ENCODE measurements around the gene SPATA1.

SPATA1 gene

DNA sequence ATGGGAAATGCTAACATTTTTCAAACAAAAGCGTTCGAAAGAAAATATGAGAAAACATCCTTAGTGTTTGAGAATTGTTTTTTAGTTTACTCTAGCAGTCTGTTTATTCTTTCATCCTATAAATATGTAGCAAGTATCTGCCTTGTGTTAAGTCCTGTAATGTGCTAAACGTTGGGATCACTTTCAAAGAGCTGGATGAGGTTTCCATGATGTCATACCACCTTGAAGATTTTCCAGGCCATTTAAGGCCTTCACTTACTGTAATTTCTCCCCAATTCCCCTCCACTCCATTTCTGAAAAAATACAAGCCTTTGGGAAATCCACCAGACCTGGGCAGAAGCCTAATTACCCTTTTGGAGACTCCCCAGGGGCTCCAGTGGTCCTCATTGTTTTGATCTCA is 92.2 kb downstream of the SPATA1 start:
- no peak for DNase-seq

DNA sequence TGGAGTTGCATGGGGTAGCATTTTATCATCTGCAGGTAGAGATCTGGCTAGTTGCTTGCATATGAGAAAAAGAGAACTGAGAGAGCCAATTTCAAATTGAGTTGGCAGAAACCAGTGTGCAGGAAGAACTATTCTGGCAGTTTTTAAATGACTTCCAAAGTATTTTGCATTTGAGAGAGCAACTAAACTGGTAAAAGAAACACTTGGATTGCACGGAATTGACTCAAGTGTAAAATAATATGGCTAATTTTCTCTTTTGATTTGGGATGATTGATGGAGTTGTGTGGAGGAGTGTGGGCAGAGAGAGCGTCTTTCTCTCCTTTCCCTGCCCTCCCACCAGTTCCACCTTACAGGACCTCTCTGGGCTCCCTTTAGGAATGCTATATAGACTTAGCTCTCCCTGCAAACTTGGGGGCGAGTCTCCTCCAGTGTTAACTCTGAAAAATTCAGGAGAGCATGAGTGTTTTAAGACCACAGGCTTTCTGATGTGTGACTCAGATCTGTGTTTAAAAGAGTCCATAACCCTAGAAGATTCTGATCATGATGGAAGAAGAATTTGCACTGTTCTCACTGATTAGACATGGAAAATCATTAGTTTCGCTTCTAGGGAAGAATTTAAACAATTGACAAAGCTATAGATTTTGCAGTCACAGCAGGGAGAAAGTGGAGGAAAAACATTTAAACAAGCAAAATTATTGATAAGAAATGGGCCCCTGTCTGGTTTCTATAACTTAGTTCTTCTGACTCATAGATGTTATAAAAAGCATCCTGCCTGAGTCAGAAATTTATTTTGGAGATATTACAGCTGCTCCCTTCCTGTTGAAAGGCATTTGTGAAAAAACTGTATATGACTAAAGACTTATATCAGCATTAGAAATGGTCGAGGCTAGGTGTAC is 92.9 kb downstream of the SPATA1 start:
- DNase-seq, result no peak

DNA sequence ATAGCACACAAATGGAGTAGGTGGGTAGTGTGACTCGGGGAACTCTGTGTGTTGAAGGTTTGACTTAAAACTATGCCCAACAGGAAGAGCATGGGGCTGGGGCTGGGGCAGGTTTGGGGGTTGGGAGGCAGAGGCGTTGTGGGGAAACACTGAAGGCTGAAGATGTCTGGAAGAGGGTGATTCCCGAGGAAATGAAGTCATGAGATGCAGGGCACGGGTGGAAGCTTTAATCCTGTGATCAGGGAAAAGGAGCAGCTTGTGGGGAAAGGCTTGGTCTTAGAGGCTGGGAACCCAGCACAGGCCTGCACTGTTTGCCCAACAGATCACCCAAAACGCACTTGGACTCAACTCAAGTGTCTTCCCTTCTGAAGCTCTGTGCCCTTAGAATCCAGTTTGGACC is 94.6 kb downstream of the SPATA1 start:
- DNase-seq, result no peak

DNA sequence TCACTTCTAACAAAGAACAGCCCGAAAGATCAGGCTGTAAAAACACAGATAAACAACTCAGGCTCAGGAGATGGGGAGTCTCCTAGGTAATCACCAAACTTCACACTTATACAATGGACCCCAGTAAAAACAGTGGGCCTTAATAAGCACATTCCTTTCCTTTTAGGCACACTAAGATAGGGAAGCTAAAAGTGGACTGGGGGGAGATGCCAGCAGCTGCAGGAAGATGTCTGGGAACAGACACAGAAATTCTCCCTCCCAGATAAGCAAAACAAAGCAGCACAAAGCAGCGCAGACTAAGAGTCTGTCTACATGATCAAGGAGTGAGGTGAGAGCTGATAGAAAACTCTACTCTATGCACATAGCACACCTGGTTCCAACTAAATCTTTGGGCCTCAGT is 97.0 kb downstream of the SPATA1 start:
- DNase-seq, result no peak

DNA sequence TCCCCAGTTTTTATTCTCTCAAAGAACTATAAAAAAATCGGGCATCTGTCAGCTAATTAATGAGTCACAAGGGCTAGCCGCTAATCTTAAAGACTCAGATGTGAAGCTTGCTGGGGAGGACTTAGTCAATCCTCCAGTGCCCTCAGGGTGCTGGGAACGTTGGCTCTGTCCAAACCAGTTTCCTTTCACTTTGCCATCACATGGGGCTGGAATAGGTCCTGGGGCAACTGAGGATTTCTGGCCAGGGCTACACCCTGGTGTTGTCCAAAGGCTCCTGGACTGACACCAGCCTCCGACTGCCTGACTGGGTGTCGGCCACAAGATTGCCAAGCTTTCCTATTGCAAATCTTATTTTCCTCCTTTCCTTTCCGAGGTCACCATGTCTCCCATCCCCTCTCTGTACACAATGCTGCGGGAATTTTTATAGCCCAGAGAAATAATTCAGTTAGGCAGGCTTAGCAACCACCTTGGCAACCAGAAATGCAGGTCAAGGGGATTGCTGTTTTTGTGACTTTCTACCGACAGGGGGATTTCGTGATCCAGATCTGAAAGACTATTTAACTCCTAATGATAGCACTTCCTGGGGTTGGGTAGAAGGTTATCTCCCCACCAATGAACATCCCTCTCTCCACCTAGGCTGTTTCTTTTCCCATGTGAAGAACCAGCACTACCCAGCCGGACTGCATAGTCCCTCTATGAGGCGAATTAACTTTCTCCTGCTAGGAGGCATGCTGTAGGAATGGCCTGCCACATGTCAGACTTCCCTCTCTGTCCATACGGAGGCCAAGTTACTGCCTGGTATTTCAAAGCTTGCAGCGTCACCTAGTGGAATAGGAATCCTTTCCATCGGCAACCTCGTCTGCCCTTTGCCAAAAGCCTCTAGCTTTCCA is 98.0 kb downstream of the SPATA1 start:
- DNase-seq, result no peak

DNA sequence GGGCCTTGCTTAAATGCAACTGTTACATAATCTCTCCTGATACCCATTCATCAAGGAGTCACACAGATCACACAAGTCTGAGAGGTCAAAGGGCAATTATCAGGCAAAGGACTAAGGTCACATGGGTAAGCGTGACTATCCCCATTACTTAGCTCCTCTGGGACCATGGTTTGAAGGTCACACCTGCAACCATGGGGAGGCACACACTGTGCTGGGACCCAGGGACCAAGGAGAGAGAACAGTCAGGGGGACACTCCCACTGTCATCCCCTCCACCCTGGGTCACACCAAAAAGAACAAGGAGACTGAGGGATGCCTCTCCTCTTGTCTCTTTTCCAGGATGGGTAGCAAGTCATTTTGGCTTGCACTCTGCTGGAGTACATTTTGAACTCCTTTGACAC is 99.0 kb downstream of the SPATA1 start:
- no peak for DNase-seq

DNA sequence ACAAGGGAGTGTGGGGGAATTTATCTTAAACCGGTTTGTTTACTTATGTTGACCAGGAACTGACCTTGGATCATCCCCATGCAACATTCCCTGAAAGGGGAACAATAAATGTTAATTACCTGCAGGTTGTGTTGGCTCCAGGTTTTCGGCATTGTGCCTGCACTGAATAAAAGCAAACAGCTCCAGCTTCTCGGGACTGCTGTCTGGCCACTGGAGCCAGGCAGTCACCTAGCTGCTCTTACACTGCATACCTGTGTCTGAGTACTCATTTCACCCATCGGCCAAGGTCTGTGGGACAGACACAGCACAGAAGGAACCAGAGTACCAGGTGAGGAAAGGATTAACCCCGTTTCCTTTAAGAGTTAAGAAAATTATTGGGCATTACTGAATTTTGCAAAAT is 100.8 kb downstream of the SPATA1 start:
- no peak for DNase-seq

DNA sequence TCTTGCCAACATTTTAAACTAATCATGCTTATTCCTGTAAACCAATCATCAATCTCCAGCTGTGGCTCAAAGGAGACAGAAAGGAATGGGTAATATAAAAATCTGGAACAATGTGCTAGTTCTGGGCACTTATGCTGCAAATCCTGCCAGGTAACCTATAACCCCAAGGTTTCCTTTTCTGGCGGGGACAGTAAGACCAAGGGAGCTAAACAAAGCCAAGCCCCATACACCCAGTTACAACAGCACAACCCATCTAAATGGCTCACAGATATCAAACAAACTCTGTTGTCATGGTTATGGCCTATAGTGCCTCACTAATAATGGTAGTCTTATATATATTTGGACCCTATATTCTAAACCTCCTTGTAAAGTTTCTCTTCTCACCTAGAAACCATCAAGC is 104.9 kb downstream of the SPATA1 start:
- no peak for DNase-seq

DNA sequence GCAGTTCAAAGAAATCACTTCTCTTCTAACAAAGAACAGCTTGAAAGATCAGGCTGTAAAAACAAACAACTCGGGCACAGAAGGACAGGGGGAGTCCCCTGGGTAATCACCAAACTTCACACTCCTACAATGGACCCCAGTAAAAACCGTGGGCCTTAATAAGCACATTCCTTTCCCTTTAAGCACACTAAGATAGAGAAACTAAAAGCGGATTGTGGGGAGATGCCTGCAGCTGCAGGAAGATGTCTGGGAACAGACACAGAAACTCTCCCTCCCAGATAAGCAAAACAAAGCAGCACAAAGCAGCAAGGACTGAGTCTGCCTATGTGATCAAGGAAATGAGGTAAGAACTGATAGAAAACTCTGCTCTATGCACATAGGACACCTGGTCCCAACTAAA is 105.6 kb downstream of the SPATA1 start:
- DNase-seq, result no peak

DNA sequence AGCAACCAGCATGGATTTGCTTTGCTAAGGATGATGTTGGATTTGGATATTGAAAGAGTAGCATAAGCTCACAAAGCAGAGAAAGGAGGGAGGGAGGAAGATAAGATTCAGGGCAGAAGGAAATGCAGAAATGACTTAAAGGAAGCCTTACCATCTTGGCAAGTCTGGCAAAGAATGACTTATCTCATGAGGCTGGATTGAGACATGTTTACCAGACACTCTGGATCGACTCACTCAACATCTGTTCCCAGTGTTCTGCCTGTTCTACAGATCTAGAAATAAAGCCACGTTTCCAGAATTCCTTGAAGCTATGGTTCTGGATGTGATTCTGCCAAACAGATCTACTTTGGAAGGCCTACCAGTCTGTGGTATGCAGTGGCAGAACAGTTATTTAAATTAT is 106.8 kb downstream of the SPATA1 start:
- no peak for DNase-seq

DNA sequence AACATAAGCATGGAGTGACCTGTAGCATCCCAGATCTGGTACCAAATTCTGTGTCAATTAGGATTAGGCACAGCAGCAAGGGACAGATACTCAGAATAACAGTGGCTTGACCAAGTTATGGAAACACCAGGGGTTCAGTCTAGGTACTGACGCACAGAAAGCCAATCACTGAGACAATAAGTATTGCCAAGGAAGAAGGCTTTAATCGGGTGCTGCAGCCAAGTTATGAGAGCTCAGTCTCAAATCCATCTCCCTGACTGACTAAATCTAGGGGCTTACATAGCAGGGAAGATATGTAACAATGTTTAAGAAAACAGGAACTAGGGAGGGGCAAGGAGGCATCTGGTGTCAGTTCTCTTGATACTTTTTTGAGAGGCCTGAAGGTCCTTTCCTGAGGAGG is 107.7 kb downstream of the SPATA1 start:
- no peak for DNase-seq

DNA sequence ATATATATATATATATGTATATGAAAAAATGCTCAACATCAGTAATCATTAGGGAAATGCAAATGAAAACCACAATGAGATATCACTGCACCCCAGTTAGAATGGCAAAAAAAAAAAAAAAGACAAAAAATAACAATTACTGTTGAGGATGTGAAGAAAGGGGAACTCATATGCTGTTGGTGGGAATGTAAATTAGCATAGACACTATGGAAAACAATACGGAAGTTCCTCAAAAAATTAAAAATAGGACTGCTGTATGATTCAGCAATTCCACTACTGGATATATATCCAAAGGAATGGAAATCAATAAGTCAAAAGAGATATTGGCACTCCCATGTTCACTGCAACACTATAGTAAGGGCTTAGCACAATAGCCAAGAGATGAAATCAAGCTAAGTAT is 109.6 kb downstream of the SPATA1 start:
- DNase-seq, result no peak
